ENCODE results near the gene UNC13D. TPM values are rescaled to one million over a fixed set of nuclear protein-coding genes. Genes with fewer than 3 reads are reported as not detected.

The UNC13D gene
- total RNA-seq, 1 experiment from 2014 or later = 3.5 TPM

DNA sequence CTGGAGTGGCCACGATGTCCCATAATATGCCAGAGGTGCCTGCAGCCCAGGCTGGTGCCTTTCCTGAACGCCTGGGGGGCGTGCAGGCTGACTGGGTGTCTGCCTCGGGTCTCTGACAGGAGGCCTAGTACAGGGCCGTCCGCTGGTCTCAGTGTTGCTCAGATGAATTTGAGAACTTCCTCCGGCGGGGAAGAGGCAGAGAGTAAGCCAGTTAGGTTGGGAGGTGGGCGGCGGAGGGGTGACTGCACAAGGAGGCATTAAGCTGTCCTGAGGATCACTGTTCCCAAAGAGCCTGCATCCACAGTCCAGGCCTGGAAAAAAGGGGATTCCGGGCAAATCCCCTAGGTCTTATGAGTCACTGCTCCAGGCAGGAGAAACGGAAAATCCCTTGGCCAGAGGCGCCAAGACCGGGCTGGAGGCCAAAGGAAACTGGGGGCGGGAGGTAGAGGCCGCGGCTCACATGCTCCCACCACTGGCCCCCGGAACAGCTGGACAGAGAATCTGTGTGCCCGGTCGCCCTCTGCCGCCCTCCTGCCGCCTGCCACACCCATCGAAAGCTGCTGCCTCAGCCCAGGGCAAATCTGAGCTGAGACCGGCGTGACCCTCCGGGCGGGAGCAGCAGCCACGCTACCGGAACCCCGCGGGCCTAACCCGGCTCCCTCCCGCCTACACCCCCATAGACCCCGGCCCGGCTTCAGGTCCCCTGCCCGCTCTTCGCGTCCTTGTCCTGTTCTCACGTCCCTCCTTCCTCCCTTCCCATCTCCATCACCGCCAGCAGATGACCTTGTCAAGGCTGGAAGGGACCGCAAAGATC, 32.9 kb upstream of the UNC13D start:
- DNase-seq (ENCODE audit: unreplicated experiment) = peak; percentile 98
- ChIA-PET CTCF (interaction anchor here (0.5 to 4.6 kb wide), 16 partner anchors 9 to 309 kb away, joined by 3 to 36 read pairs (median 4); partner anchors contain the start of genes MRPL38, TRIM65 and WBP2), POLR2A (interaction anchor here (0.5 to 6.7 kb wide), 22 partner anchors 9 to 858 kb away, joined by 3 to 164 read pairs (median 6); partner anchors contain the start of genes GALK1, ITGB4, MRPL38 and RECQL5)
- peaks cover 13% of the 10 kb centered on the region for H3K4me1 Mint-ChIP-seq (ENCODE audit: insufficient read depth, unreplicated experiment)
- H3K27me3 Mint-ChIP-seq (ENCODE audit: insufficient read depth, unreplicated experiment) = no peaks in the 10 kb centered on the region
- intact Hi-C loops (cut with micrococcal nuclease) = loop anchor here (2.0 kb wide), 1 partner anchor 98 kb away; a partner anchor contains a TSS
- peak overlapping the region; percentile 86 for H3K4me3 Mint-ChIP-seq (ENCODE audit: unreplicated experiment)
- peak overlapping the region; percentile 89 for H3K27ac Mint-ChIP-seq (ENCODE audit: low read depth, unreplicated experiment)
- H3K36me3 Mint-ChIP-seq (ENCODE audit: insufficient read depth, unreplicated experiment) = peaks cover 28% of the 10 kb centered on the region
- TF ChIP-seq, protein P1, sequence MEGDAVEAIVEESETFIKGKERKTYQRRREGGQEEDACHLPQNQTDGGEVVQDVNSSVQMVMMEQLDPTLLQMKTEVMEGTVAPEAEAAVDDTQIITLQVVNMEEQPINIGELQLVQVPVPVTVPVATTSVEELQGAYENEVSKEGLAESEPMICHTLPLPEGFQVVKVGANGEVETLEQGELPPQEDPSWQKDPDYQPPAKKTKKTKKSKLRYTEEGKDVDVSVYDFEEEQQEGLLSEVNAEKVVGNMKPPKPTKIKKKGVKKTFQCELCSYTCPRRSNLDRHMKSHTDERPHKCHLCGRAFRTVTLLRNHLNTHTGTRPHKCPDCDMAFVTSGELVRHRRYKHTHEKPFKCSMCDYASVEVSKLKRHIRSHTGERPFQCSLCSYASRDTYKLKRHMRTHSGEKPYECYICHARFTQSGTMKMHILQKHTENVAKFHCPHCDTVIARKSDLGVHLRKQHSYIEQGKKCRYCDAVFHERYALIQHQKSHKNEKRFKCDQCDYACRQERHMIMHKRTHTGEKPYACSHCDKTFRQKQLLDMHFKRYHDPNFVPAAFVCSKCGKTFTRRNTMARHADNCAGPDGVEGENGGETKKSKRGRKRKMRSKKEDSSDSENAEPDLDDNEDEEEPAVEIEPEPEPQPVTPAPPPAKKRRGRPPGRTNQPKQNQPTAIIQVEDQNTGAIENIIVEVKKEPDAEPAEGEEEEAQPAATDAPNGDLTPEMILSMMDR (IDR thresholded peaks at IDR 0.05; ENCODE audit: unreplicated experiment) = no peak
- BruUV-seq (replicated peaks) = no TSS peak
- H3K9me3 Mint-ChIP-seq (ENCODE audit: unreplicated experiment) = no peaks in the 10 kb centered on the region

DNA sequence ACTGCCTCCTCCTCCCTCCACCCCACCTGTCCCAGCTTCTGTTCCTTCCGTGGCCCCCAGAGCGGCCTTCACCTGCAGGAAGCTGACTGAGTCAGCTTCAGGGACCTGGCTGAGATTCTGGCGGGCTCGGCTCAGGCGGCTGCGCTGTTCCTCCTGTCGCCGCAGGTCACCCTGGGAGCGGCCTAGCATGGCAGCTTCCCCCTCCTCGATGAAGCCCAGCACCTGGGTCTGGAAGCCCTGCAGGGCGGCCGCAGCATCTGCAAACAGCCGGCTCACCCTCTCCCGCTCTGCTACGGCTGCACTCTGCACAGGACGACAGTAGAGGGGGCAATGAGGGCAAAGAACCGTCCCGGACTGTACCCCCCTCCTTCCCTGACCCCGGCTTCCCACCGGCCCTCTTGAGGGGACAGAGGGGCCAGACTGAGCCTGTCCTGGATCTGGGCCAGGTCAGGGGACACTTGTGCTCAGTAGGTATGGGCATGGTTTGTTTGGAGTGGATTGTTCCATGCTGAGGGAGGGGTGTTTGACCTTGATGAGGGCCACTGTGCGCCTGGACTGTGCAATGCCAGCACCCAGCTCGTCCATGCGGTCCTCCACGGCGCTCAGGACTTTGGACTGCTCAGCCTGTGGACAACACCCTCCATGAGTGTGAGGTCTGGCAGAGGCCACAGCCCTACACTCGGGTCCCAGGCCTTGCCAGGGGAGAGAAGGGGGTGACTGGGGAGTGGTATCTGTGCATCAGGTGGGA, 32.2 kb upstream of the UNC13D start:
- peak overlapping the region; percentile 89 for H3K27ac Mint-ChIP-seq (ENCODE audit: low read depth, unreplicated experiment)
- ChIA-PET CTCF (interaction anchor here (0.7 to 4.6 kb wide), 12 partner anchors 8 to 242 kb away, joined by 3 to 36 read pairs (median 4); partner anchors contain the start of genes TRIM65 and WBP2), POLR2A (interaction anchor here (0.6 to 6.7 kb wide), 19 partner anchors 8 to 598 kb away, joined by 3 to 164 read pairs (median 4); partner anchors contain the start of genes GALK1, ITGB4, MRPL38 and RECQL5)
- H3K36me3 Mint-ChIP-seq (ENCODE audit: insufficient read depth, unreplicated experiment) = peaks cover 28% of the 10 kb centered on the region
- no peak for DNase-seq (ENCODE audit: unreplicated experiment)
- intact Hi-C loops (cut with micrococcal nuclease) = loop anchor here (2.0 kb wide), 1 partner anchor 98 kb away; a partner anchor contains a TSS
- H3K27me3 Mint-ChIP-seq (ENCODE audit: insufficient read depth, unreplicated experiment) = no peaks in the 10 kb centered on the region
- no peaks in the 10 kb centered on the region for H3K9me3 Mint-ChIP-seq (ENCODE audit: unreplicated experiment)
- peaks cover 13% of the 10 kb centered on the region for H3K4me1 Mint-ChIP-seq (ENCODE audit: insufficient read depth, unreplicated experiment)
- peak overlapping the region; percentile 86 for H3K4me3 Mint-ChIP-seq (ENCODE audit: unreplicated experiment)
- TF ChIP-seq, protein P1 (IDR thresholded peaks at IDR 0.05; ENCODE audit: unreplicated experiment) = peak; percentile 22
- no TSS peak for BruUV-seq (replicated peaks)

DNA sequence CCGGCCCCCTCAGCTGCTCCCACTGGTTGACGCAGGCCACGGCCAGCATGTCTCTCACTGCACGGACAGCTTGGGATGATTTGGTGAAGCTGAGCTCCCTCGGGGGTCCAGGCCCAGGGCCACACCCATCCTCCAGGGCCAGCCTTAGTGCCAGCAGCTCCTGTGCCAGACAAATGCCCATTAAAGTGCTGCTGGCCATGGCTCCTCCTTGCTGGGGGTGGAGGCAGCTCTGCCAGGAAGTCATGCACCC, 31.7 kb upstream of the UNC13D start:
- peaks cover 14% of the 10 kb centered on the region for H3K4me1 Mint-ChIP-seq (ENCODE audit: insufficient read depth, unreplicated experiment)
- H3K27me3 Mint-ChIP-seq (ENCODE audit: insufficient read depth, unreplicated experiment) = no peaks in the 10 kb centered on the region
- ChIA-PET POLR2A (interaction anchor here (0.6 to 6.7 kb wide), 12 partner anchors 8 to 598 kb away, joined by 3 to 164 read pairs (median 12); partner anchors contain the start of genes GALK1, MRPL38, TRIM65 and UNK), CTCF (interaction anchor here (0.7 to 4.6 kb wide), 8 partner anchors 14 to 196 kb away, joined by 3 to 36 read pairs (median 6); partner anchors contain the start of genes TRIM65 and WBP2)
- BruUV-seq (replicated peaks) = no TSS peak
- TF ChIP-seq, protein P1 (IDR thresholded peaks at IDR 0.05; ENCODE audit: unreplicated experiment) = no peak
- H3K4me3 Mint-ChIP-seq (ENCODE audit: unreplicated experiment) = peak overlapping the region; percentile 86
- no peaks in the 10 kb centered on the region for H3K9me3 Mint-ChIP-seq (ENCODE audit: unreplicated experiment)
- peaks cover 28% of the 10 kb centered on the region for H3K36me3 Mint-ChIP-seq (ENCODE audit: insufficient read depth, unreplicated experiment)
- H3K27ac Mint-ChIP-seq (ENCODE audit: low read depth, unreplicated experiment) = peak overlapping the region; percentile 89
- intact Hi-C loops (cut with micrococcal nuclease) = loop anchor here (2.0 kb wide), 1 partner anchor 97 kb away; a partner anchor contains a TSS
- DNase-seq (ENCODE audit: unreplicated experiment) = peak; percentile 92
